Testis (tissue), 2 donors: ENCODE measurements around the gene GRXCR2.

Source experiments
- POLR2A ChIP-seq: fragments of 450-650 bp; IDR thresholded peaks from one replicate; pipeline ENCODE4 v1.6.1; 2017; ENCODE audit warnings: antibody characterized with exemption, mild to moderate bottlenecking, moderate library complexity
- TF ChIP-seq, protein P1 (sequence below), 3 experiments: fragments of 450-650 bp in 2 of 3; fragments of 200-600 bp in 1 of 3; sonication (generic) in 1 of 3; IDR thresholded peaks; one replicate each; pipeline ENCODE4 v1.5.1; 2016 to 2019; ENCODE audit warnings: antibody characterized with exemption in 3 of 3, mild to moderate bottlenecking in 2 of 3, moderate library complexity in 1 of 3

DNA sequence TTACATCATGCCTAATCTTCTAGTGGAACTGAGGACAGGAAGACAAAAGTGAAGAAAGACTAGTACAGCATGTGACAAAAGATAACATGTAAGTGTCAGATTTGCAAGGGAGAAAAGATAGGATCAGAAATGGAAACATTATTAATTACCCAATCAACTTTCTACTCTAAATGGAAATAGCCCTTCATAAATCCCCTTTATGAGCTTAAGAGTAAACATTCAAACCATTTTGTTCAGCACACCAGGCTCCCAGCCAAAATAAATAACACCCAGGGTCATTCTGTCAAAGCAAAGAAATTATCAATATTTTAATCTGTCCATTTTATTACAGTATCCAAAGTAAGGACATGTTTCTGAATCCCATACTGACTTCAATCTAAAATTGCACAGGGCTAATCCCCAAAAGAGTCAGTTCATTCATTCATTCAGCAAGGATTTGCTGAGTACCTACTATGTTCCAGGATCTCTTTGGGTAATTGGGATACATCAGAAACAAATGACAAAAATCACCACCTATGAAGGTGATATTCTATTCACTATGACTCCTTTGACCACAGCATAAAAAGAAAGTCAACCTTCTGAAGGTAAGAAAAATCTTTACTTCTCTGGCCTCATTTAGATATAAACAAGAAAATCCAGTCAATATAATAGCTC lies 43.0 kb downstream of the GRXCR2 start:
- TF ChIP-seq, protein P1, sequence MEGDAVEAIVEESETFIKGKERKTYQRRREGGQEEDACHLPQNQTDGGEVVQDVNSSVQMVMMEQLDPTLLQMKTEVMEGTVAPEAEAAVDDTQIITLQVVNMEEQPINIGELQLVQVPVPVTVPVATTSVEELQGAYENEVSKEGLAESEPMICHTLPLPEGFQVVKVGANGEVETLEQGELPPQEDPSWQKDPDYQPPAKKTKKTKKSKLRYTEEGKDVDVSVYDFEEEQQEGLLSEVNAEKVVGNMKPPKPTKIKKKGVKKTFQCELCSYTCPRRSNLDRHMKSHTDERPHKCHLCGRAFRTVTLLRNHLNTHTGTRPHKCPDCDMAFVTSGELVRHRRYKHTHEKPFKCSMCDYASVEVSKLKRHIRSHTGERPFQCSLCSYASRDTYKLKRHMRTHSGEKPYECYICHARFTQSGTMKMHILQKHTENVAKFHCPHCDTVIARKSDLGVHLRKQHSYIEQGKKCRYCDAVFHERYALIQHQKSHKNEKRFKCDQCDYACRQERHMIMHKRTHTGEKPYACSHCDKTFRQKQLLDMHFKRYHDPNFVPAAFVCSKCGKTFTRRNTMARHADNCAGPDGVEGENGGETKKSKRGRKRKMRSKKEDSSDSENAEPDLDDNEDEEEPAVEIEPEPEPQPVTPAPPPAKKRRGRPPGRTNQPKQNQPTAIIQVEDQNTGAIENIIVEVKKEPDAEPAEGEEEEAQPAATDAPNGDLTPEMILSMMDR (IDR thresholded peaks at IDR 0.05): no peak
- no peak for TF ChIP-seq POLR2A
